ENCODE data around the gene ACVR1B. TPM values are rescaled to one million over a fixed set of nuclear protein-coding genes. Genes with fewer than 3 reads are reported as not detected.

Gene ACVR1B
- total and polyA plus RNA-seq, 9 of the 15 experiments (the other 6 are each of a cell fraction or from before 2014, with no cell fraction given): 0.97 to 15.1 (median 6.8) TPM

DNA sequence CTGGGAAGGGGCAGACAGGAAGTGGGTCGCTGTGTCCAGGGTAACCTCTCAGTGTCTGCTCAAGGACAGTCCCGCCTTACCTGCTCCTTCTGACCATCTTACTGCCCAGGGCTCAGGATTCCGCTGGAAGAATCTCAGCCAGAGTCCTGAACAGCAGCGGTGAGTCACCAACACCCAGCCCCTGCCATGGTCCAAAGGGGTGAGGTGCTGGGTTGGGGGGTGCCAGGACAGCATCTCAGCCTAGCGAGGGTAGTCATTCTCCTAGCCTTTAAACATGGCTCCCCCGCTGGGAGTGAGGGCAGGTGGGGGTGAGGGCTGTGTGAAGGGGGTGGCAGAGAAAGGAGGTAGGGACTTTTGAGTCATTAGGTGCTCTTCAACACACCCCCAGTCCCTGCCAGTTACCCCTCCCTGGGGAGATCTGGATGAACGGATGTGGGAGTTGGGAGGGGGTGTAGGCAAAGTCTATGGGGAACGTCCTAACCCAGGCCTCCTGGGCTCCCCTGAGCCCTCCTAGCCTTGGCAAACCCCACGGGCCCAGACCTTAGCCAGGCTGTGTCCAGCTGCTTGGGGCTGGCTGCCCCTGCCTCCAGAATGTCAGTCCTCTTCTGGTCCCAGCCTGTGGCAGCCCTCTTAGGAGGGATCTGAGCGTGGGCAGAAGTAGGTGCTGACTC is 57.7 kb downstream of the ACVR1B start:
- Histone ChIP-seq H3K27ac (ENCODE audit: extremely low read depth, low read depth, low read length) (peak overlapping the region; percentile 36; the same call in 1 of the 3 replicates), H3K9me1 (ENCODE audit: control insufficient read depth, insufficient read depth, low read length) (no peaks in the 10 kb centered on the region), H3K4me2 (ENCODE audit: insufficient read depth, low read length) (no peak overlapping the region), H3K9me3 (replicated peaks; ENCODE audit: control insufficient read depth, insufficient read depth, low read depth, low read length) (no peaks in the 10 kb centered on the region), H3K27me3 (ENCODE audit: control insufficient read depth in 2 of 2, insufficient read depth in 2 of 2, low read length in 2 of 2) (no peaks in the 10 kb centered on the region), H3K9ac (ENCODE audit: insufficient read depth in 1 of 2, low read depth in 2 of 2, low read length in 2 of 2) (peak overlapping the region; percentile 29 to 84; a peak in 2 of 4 replicates), H3K36me3 (ENCODE audit: control insufficient read depth, insufficient read depth, low read length) (no peaks in the 10 kb centered on the region), H4K20me1 (replicated peaks; ENCODE audit: control insufficient read depth, insufficient read depth, low read length) (no peaks in the 10 kb centered on the region), H3K79me2 (ENCODE audit: control insufficient read depth, insufficient read depth, low read length) (no peaks in the 10 kb centered on the region), H2AFZ (ENCODE audit: low read depth, low read length) (peak overlapping the region; percentile 82; the same call in 1 of the 2 replicates), H3K4me1 (replicated peaks in 1 of 2; ENCODE audit: control insufficient read depth in 2 of 2, insufficient read depth in 2 of 2, low read length in 2 of 2) (peaks cover 20 to 42% of the 10 kb centered on the region in 2 experiments), H3K4me3 (no peak overlapping the region)
- no TSS peak for BruUV-seq (replicated peaks)
- in situ Hi-C loops (cut with MboI) (loop anchor here (25.0 kb wide), 1 partner anchor 597 kb away; the partner anchor contains the start of gene SLC4A8), intact Hi-C loops (cut with micrococcal nuclease) (no loop called here)
- TF ChIP-seq, protein P1, sequence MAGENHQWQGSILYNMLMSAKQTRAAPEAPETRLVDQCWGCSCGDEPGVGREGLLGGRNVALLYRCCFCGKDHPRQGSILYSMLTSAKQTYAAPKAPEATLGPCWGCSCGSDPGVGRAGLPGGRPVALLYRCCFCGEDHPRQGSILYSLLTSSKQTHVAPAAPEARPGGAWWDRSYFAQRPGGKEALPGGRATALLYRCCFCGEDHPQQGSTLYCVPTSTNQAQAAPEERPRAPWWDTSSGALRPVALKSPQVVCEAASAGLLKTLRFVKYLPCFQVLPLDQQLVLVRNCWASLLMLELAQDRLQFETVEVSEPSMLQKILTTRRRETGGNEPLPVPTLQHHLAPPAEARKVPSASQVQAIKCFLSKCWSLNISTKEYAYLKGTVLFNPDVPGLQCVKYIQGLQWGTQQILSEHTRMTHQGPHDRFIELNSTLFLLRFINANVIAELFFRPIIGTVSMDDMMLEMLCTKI (IDR thresholded peaks at IDR 0.05; ENCODE audit: partially characterized antibody): no peak
- no peak for TF ChIP-seq MBD1 (CRISPR knock-in tag; IDR thresholded peaks at IDR 0.05)
- TF ChIP-seq, protein P2, sequence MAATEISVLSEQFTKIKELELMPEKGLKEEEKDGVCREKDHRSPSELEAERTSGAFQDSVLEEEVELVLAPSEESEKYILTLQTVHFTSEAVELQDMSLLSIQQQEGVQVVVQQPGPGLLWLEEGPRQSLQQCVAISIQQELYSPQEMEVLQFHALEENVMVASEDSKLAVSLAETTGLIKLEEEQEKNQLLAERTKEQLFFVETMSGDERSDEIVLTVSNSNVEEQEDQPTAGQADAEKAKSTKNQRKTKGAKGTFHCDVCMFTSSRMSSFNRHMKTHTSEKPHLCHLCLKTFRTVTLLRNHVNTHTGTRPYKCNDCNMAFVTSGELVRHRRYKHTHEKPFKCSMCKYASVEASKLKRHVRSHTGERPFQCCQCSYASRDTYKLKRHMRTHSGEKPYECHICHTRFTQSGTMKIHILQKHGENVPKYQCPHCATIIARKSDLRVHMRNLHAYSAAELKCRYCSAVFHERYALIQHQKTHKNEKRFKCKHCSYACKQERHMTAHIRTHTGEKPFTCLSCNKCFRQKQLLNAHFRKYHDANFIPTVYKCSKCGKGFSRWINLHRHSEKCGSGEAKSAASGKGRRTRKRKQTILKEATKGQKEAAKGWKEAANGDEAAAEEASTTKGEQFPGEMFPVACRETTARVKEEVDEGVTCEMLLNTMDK (IDR thresholded peaks at IDR 0.05; ENCODE audit: borderline replicate concordance, insufficient read depth, low read depth, low read length, poor library complexity, severe bottlenecking): no peak
- no peak for TF ChIP-seq CREB5 (CRISPR knock-in tag; IDR thresholded peaks at IDR 0.05)
- ChIA-PET POLR2A (interaction anchor here (0.6 to 1.9 kb wide), 3 partner anchors 11 to 148 kb away, joined by 3 to 13 read pairs (median 3); no protein-coding TSS in a partner anchor), CTCF (ENCODE audit: low intra/inter-chr PET ratio) (interaction anchor here (1.0 to 1.8 kb wide), 2 partner anchors 11 to 16 kb away, joined by 3 to 5 read pairs; no protein-coding TSS in a partner anchor)
- no peak for DNase-seq (ENCODE audit: extremely low read depth in 1 of 4, low spot score in 3 of 4)
- WGBS (ENCODE audit: insufficient coverage, low coverage, missing lambda C conversion rate): 60% methylated on average over 10 of the region's 10 CpGs
- ATAC-seq: no peak
- FAIRE-seq: no peak
